ENCODE measurements around the gene CCM2. TPM values are rescaled to one million over a fixed set of nuclear protein-coding genes. Genes with fewer than 3 reads are reported as not detected.

CCM2 gene
- total and polyA plus RNA-seq, 2 experiments from 2014 or later: 24.9 to 40.1 TPM

DNA sequence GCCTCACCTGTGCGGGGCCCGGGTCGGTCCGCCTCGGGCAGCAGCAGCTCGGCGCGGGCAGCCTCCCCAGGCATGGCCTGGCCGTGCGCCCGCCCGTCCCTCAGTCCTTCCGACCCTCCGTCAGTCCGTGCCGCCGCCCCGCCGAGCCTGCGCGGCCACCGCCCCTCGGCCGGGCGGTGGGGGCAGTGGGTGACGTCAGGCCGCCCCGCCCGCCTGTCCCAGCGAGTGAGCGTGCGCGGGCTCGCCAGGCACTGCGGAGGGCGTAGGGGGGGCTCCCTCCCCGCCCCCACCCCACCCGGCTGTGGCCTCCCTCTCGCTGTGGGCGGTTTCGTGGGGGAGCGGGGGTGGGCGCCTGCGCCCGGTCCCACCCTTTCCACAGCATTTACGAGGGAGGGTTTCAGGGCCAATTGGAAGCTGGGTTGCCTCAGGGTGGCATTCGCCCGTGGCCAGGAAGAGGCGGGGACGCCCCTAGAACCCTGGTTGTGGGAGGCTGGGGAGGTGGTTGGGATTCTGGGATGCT, 88.9 kb downstream of the CCM2 start, which contains the start of gene NACAD:
Gene NACAD, minus strand, starts transcription at position 149 of the 520 bp plus-strand sequence. Its CDS starts 75 bp downstream, at position 74.
- H3K4me2 ChIP-seq: peak within 1 kb of the TSS; percentile 86
- Mint-ChIP-seq H3K27ac (no peak within 1 kb of the TSS), H3K36me3 (ENCODE audit: low read depth) (no peaks in the 10 kb centered on the region), H3K4me3 (peak within 1 kb of the TSS; percentile 74), H3K27me3 (ENCODE audit: insufficient read depth, low read depth, poor library complexity) (peaks cover 30% of the 10 kb centered on the region), H3K4me1 (peaks cover 10% of the 10 kb centered on the region), H3K9me3 (no peaks in the 10 kb centered on the region; the same call in 2 of the 3 replicates)
- DNase-seq (ENCODE audit: low spot score) (peak; percentile 53), ATAC-seq (peak; percentile 71)
- H3K36me3 ChIP-seq (ENCODE audit: insufficient read depth): no peaks in the 10 kb centered on the region
- H3F3A ChIP-seq (replicated peaks; ENCODE audit: low read depth): 0 out of 2 replicates have a peak, but pooled peaks cover 11% of the 10 kb centered on the region
- H3K4me3 ChIP-seq: peak within 1 kb of the TSS; percentile 83
- peaks cover 15% of the 10 kb centered on the region; the same call in 1 of the 2 replicates for H3K4me1 ChIP-seq (ENCODE audit: insufficient read depth)
- H4K20me1 ChIP-seq (replicated peaks; ENCODE audit: insufficient read depth): no peaks in the 10 kb centered on the region
- no peak for TF ChIP-seq ZNF331 (CRISPR knock-in tag; IDR thresholded peaks at IDR 0.05; ENCODE audit: low read depth)
- TF ChIP-seq, protein P1, sequence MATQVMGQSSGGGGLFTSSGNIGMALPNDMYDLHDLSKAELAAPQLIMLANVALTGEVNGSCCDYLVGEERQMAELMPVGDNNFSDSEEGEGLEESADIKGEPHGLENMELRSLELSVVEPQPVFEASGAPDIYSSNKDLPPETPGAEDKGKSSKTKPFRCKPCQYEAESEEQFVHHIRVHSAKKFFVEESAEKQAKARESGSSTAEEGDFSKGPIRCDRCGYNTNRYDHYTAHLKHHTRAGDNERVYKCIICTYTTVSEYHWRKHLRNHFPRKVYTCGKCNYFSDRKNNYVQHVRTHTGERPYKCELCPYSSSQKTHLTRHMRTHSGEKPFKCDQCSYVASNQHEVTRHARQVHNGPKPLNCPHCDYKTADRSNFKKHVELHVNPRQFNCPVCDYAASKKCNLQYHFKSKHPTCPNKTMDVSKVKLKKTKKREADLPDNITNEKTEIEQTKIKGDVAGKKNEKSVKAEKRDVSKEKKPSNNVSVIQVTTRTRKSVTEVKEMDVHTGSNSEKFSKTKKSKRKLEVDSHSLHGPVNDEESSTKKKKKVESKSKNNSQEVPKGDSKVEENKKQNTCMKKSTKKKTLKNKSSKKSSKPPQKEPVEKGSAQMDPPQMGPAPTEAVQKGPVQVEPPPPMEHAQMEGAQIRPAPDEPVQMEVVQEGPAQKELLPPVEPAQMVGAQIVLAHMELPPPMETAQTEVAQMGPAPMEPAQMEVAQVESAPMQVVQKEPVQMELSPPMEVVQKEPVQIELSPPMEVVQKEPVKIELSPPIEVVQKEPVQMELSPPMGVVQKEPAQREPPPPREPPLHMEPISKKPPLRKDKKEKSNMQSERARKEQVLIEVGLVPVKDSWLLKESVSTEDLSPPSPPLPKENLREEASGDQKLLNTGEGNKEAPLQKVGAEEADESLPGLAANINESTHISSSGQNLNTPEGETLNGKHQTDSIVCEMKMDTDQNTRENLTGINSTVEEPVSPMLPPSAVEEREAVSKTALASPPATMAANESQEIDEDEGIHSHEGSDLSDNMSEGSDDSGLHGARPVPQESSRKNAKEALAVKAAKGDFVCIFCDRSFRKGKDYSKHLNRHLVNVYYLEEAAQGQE (IDR thresholded peaks at IDR 0.05; ENCODE audit: unreplicated experiment): no peak
- TF ChIP-seq STAT1 (IDR thresholded peaks at IDR 0.05; ENCODE audit: unreplicated experiment): no peak
- TF ChIP-seq, protein P2, sequence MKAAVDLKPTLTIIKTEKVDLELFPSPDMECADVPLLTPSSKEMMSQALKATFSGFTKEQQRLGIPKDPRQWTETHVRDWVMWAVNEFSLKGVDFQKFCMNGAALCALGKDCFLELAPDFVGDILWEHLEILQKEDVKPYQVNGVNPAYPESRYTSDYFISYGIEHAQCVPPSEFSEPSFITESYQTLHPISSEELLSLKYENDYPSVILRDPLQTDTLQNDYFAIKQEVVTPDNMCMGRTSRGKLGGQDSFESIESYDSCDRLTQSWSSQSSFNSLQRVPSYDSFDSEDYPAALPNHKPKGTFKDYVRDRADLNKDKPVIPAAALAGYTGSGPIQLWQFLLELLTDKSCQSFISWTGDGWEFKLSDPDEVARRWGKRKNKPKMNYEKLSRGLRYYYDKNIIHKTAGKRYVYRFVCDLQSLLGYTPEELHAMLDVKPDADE (IDR thresholded peaks at IDR 0.05): no peak
- TF ChIP-seq CREB1 (CRISPR knock-in tag; IDR thresholded peaks at IDR 0.05; ENCODE audit: low read depth): peak; percentile 86
- TF ChIP-seq, protein P3, sequence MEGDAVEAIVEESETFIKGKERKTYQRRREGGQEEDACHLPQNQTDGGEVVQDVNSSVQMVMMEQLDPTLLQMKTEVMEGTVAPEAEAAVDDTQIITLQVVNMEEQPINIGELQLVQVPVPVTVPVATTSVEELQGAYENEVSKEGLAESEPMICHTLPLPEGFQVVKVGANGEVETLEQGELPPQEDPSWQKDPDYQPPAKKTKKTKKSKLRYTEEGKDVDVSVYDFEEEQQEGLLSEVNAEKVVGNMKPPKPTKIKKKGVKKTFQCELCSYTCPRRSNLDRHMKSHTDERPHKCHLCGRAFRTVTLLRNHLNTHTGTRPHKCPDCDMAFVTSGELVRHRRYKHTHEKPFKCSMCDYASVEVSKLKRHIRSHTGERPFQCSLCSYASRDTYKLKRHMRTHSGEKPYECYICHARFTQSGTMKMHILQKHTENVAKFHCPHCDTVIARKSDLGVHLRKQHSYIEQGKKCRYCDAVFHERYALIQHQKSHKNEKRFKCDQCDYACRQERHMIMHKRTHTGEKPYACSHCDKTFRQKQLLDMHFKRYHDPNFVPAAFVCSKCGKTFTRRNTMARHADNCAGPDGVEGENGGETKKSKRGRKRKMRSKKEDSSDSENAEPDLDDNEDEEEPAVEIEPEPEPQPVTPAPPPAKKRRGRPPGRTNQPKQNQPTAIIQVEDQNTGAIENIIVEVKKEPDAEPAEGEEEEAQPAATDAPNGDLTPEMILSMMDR (conservative IDR thresholded peaks at IDR 0.05; ENCODE audit: low read depth in 2 of 2): no peak
- TF ChIP-seq EZH2 (IDR thresholded peaks at IDR 0.05; ENCODE audit: low read depth, unreplicated experiment): no peak
- no peak for TF ChIP-seq POLR2AphosphoS5 (IDR thresholded peaks at IDR 0.05; ENCODE audit: low read depth)
- H3K79me2 ChIP-seq (replicated peaks; ENCODE audit: insufficient read depth): no peaks in the 10 kb centered on the region
- H3K27ac ChIP-seq (ENCODE audit: low read depth): no peak within 1 kb of the TSS
- peak within 1 kb of the TSS; percentile 96 for H2AFZ ChIP-seq
- no peaks in the 10 kb centered on the region for H3K9me2 ChIP-seq (ENCODE audit: insufficient read depth)
- 0 out of 2 replicates have a peak, but pooled peaks cover 6% of the 10 kb centered on the region for H3K27me3 ChIP-seq (ENCODE audit: insufficient read depth)

All from GM23338 (cell line).